ENCODE results near the gene KLC1. TPM values are rescaled to one million over a fixed set of nuclear protein-coding genes. Genes with fewer than 3 reads are reported as not detected.
"Not testable (repeated sequence)": the region's sequence is repeated elsewhere in the genome, so short reads cannot be mapped to it uniquely, and the experiment has no call there.

Gene KLC1
- total RNA-seq, 2 experiments from 2014 or later, result 171 to 206 TPM

DNA sequence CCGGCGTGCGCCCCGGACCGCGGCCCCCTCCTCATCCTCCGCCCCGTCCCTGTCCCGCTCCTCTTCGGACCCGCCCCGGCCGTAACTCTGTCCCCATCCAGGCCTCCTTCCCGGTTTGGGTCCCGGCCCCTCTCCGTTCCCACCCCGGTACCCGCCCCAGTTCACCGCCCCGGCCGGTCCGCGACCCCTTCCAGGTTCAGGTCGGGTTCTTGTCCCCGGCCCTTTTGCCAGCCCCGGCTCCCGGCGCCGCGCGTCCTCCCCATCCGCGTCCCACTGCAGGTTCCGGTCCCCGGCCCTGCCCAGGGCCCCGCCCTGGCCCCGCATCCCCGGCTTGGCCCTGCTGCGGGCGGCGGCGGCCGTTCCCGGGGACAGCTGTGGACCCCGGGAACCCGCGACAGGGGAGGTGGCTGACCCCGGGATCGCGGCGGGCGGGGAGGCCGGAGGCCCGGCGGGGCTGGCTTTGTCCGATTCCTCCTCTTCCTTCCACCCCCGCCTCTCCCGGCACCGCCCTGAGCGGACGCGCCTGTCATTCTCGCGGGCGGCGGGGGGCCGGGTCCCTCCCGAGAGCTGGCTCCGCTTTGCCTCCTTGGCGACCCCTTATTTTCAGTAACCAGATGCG is 601 bp downstream of the KLC1 start:
- peaks cover 45% of the 10 kb centered on the region for H3K4me1 Mint-ChIP-seq
- H3K27me3 Mint-ChIP-seq, result no peaks in the 10 kb centered on the region
- H3K36me3 Mint-ChIP-seq, result peaks cover 9% of the 10 kb centered on the region
- no peaks in the 10 kb centered on the region for H3K9me3 Mint-ChIP-seq (ENCODE audit: low read depth)
- peak overlapping the region; percentile 89 for H3K27ac Mint-ChIP-seq
- peak; percentile 71 for ATAC-seq
- peak overlapping the region; percentile 86 for H3K4me3 Mint-ChIP-seq
- peak; percentile 71 for DNase-seq
- CTCF ChIA-PET, result interaction anchor here (1.3 kb wide), 1 partner anchor 16 kb away, joined by 5 read pairs; no protein-coding TSS in a partner anchor

DNA sequence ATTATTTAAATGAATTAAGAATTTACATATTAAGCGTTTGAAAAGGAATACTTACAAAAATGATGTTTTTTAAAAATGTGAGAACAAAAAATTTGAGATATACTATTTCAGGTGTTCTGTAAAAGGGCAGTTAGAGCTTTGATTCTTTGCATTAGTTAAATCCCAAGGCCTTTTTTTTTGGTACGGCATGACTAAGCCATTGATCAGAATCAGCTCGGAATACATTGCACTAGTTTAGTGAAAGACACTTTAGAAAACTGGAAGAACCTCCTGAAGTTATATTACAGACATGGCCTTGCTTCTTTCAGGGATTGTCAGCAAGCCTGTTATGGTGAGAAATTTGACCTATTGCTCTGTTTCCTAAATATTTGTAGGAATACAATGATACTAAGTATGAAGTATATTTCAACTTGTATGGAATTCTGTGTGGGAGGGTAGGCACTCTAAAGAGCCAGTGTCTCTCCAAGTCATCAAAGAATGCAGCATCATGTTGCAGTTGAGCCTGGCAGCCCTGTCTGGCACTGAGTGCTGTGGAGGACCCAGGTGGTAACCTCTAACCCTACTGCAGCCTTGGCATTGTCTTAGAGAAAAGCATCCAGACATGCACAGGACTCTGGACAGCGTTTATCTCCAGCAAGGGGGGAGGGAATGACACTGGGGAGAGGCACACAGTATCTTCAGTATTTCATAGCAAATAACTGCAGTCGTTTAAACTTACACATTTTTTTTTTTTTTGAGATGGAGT is 1.5 kb downstream of the KLC1 start:
- Mint-ChIP-seq H3K27me3 (no peaks in the 10 kb centered on the region), H3K9me3 (ENCODE audit: low read depth) (no peaks in the 10 kb centered on the region), H3K4me1 (peaks cover 44% of the 10 kb centered on the region), H3K4me3 (peak overlapping the region; percentile 86), H3K36me3 (peaks cover 9% of the 10 kb centered on the region), H3K27ac (peak overlapping the region; percentile 40)
- DNase-seq (no peak), ATAC-seq (no peak)
- CTCF ChIA-PET, result no interaction called here

- Mint-ChIP-seq H3K36me3 (peaks cover 21% of the 10 kb centered on the region), H3K9me3 (ENCODE audit: low read depth) (no peaks in the 10 kb centered on the region), H3K27ac (peak overlapping the region; percentile 37), H3K27me3 (no peaks in the 10 kb centered on the region), H3K4me1 (peaks cover 55% of the 10 kb centered on the region), H3K4me3 (no peak overlapping the region)
- CTCF ChIA-PET, result interaction anchor here (0.5 kb wide), 1 partner anchor 57 kb away, joined by 3 read pairs; no protein-coding TSS in a partner anchor
- no peak for DNase-seq
- ATAC-seq, result no peak
These were observed 4.4 kb downstream of the KLC1 start for GRCh38 chr14:103633391-103633790.

DNA sequence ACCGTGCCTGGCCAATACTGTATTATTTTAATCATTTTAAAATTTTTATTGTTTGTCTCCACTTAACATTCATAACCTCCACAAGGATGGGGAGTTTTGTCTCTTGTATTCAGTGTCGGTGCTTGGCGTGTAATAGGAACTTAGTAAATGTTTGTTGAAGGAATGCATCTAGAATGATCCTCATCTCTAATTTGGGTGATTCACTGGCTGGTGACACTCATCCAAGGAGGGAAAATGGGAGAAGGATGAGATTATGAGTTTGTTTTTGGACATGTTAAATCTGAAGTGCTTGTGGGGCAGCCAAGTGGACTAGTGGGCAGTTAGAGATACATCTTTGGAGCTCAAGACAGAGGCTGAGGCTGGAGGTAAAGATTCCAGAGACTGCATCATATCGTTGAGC is 5.1 kb downstream of the KLC1 start:
- Mint-ChIP-seq H3K4me1 (peaks cover 59% of the 10 kb centered on the region), H3K27ac (no peak overlapping the region), H3K9me3 (ENCODE audit: low read depth) (no peaks in the 10 kb centered on the region), H3K27me3 (no peaks in the 10 kb centered on the region), H3K36me3 (peaks cover 25% of the 10 kb centered on the region), H3K4me3 (no peak overlapping the region)
- DNase-seq (no peak), ATAC-seq (no peak)
- CTCF ChIA-PET, result no interaction called here

GRCh38 chr14:103638594-103638993 is 9.6 kb downstream of the KLC1 start:
- Mint-ChIP-seq H3K4me1 (peaks cover 40% of the 10 kb centered on the region), H3K4me3 (no peak overlapping the region), H3K27ac (no peak overlapping the region), H3K9me3 (ENCODE audit: low read depth) (no peaks in the 10 kb centered on the region), H3K36me3 (peaks cover 22% of the 10 kb centered on the region), H3K27me3 (no peaks in the 10 kb centered on the region)
- DNase-seq (no peak), ATAC-seq (no peak)
- CTCF ChIA-PET, result no interaction called here

- no peak for DNase-seq
- peaks cover 20% of the 10 kb centered on the region for H3K4me1 Mint-ChIP-seq
- ATAC-seq, result no peak
- CTCF ChIA-PET, result no interaction called here
- H3K36me3 Mint-ChIP-seq, result peaks cover 15% of the 10 kb centered on the region
- H3K9me3 Mint-ChIP-seq (ENCODE audit: low read depth), result no peaks in the 10 kb centered on the region
- no peaks in the 10 kb centered on the region for H3K27me3 Mint-ChIP-seq
- no peak overlapping the region for H3K4me3 Mint-ChIP-seq
- H3K27ac Mint-ChIP-seq, result no peak overlapping the region
These were observed 12.2 kb downstream of the KLC1 start for GRCh38 chr14:103641161-103641560.

- peaks cover 4% of the 10 kb centered on the region for H3K36me3 Mint-ChIP-seq
- CTCF ChIA-PET, result no interaction called here
- no peaks in the 10 kb centered on the region for H3K9me3 Mint-ChIP-seq (ENCODE audit: low read depth)
- ATAC-seq (no peak), DNase-seq (no peak)
- no peak overlapping the region for H3K4me3 Mint-ChIP-seq
- no peak overlapping the region for H3K27ac Mint-ChIP-seq
- H3K27me3 Mint-ChIP-seq, result no peaks in the 10 kb centered on the region
- H3K4me1 Mint-ChIP-seq, result peaks cover 2% of the 10 kb centered on the region
These were observed 17.2 kb downstream of the KLC1 start for GRCh38 chr14:103646189-103646588.

DNA sequence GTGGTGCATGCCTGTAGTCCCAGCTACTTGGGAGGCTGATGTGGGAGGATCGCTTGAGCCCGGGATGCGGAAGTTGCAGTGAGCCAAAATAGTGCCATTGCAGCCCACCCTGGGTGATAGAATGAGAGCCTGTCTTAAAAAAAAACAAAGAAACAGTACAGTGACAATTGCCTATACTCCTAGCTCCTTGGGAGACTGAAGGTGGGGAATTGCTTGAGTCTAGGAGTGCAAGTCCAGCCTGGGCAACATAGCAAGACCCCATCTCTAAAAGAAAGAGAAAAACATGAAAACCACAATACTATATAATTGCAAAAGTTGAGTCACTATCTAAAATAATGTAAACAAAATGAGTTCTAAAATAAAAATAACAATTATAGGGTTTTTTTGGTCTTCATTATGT is 20.0 kb downstream of the KLC1 start:
- ATAC-seq (no peak), DNase-seq (no peak)
- H3K4me3 Mint-ChIP-seq, result no peak overlapping the region
- no peaks in the 10 kb centered on the region for H3K27me3 Mint-ChIP-seq
- CTCF ChIA-PET, result no interaction called here
- H3K4me1 Mint-ChIP-seq, result peaks cover 2% of the 10 kb centered on the region
- peaks cover 2% of the 10 kb centered on the region for H3K36me3 Mint-ChIP-seq
- no peaks in the 10 kb centered on the region for H3K9me3 Mint-ChIP-seq (ENCODE audit: low read depth)
- H3K27ac Mint-ChIP-seq, result no peak overlapping the region

DNA sequence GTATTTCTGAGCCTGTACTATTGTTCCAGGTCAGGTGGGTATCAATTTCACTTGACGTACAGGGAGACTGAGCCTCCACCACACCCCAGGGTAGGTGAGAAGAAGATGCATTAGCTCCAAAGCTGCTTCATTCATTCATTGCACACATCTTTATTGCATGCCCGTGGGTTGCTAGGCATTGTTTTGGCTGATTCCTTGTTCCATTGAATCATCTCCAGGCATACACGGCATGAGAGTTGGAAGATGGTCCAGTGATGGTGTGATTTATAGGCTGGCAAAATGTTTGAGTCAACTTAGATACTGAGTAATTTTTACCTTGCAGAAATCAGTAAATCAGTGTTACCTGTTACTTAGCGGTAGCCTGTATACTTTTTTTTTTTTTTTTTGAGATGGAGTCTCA is 21.2 kb downstream of the KLC1 start:
- Mint-ChIP-seq H3K27ac (no peak overlapping the region), H3K4me1 (peaks cover 2% of the 10 kb centered on the region), H3K9me3 (ENCODE audit: low read depth) (no peaks in the 10 kb centered on the region), H3K27me3 (no peaks in the 10 kb centered on the region), H3K4me3 (no peak overlapping the region), H3K36me3 (peaks cover 6% of the 10 kb centered on the region)
- CTCF ChIA-PET, result no interaction called here
- no peak for DNase-seq
- ATAC-seq, result no peak

DNA sequence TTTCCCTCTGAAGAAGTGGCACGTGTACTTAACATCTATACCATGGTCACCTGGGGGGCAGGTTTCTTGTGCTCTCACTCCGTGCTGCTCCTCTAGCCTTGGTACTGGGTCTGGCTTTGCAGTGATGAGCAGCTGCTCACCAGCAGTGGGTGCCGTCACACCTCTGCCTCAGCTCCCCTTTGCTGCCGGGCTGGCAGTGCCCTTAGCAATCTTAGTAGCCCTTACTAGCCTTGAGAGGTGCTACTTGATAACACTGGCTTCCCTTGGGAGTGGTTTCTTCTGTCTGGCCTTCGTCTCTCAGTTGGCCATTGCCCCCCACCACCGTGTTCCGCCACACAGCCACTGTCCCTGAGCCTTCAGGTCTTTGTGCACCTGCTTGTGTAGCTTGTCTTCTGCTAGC is 22.6 kb downstream of the KLC1 start:
- Mint-ChIP-seq H3K36me3 (peaks cover 10% of the 10 kb centered on the region), H3K9me3 (ENCODE audit: low read depth) (no peaks in the 10 kb centered on the region), H3K27ac (no peak overlapping the region), H3K27me3 (no peaks in the 10 kb centered on the region), H3K4me1 (peaks cover 6% of the 10 kb centered on the region), H3K4me3 (no peak overlapping the region)
- ATAC-seq (no peak), DNase-seq (no peak)
- CTCF ChIA-PET, result interaction anchor here (1.0 kb wide), 1 partner anchor 9 kb away, joined by 3 read pairs; no protein-coding TSS in a partner anchor

DNA sequence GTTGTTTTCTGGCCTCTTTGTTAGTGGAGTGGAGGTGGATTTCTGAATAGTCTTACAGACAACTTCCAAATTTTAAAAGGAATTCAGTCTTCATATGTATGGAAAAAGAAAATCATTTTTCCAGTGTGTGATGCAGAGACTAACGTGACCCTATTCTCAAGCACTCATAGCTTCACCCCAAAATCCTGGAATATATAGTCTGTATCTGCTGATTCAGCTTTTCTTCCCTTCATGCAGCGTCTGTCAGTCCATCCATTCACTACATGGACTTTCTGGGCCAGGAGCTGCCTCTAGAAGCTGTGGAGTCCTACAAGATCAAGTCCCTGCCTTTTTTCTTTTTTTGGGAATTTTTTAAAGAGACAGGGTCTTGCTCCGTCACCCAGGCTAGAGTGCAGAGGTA is 23.8 kb downstream of the KLC1 start:
- peaks cover 6% of the 10 kb centered on the region for H3K4me1 Mint-ChIP-seq
- ATAC-seq (no peak), DNase-seq (no peak)
- peaks cover 10% of the 10 kb centered on the region for H3K36me3 Mint-ChIP-seq
- H3K27ac Mint-ChIP-seq, result no peak overlapping the region
- no peaks in the 10 kb centered on the region for H3K9me3 Mint-ChIP-seq (ENCODE audit: low read depth)
- no peak overlapping the region for H3K4me3 Mint-ChIP-seq
- H3K27me3 Mint-ChIP-seq, result no peaks in the 10 kb centered on the region
- CTCF ChIA-PET, result interaction anchor here (0.7 kb wide), 1 partner anchor 52 kb away, joined by 3 read pairs; no protein-coding TSS in a partner anchor

DNA sequence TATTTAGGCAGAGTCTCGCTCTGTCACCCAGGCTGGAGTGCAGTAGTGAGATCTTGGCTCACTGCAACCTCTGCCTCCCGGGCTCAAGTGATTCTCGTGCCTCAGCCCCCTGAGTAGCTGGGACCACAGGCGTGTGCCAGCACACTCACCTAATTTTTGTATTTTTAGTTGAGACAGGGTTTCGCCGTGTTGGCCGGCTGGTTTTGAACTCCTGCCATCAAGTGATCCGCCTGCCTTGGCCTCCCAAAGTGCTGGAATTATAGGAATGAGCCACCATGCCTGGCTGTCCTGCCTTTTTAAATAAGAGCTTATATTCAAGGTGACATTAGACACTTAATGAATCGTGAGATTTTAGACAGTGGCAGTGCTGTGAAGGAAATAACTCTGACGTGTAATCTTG is 24.3 kb downstream of the KLC1 start:
- DNase-seq; H3K4me3 Mint-ChIP-seq; ATAC-seq; H3K4me1 Mint-ChIP-seq; H3K27ac Mint-ChIP-seq; H3K27me3 Mint-ChIP-seq; H3K9me3 Mint-ChIP-seq (ENCODE audit: low read depth): not testable (repeated sequence)
- CTCF ChIA-PET, result interaction anchor here (0.7 kb wide), 1 partner anchor 51 kb away, joined by 3 read pairs; no protein-coding TSS in a partner anchor
- peaks cover 11% of the 10 kb centered on the region for H3K36me3 Mint-ChIP-seq

DNA sequence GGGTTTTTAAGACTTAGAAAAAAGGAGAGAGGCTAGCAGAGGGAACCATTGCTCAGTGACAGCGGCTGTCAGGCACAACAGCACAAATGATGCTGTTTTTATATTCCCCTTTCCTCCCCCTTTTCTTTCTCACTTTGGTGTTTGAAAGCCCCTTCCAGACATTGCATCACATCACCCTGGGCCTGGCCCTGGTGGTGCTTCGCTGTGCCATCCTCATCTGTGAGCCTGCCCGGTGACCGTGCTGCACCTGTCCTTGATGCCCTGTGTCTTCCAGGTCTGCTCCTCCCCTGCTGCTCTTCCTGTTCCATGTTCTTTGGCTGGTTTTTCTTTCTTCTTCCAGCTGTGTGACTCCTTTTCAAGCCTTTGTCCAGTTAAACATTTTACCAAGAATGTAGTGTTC is 24.8 kb downstream of the KLC1 start:
- Mint-ChIP-seq H3K27ac (no peak overlapping the region), H3K4me1 (peaks cover 6% of the 10 kb centered on the region), H3K27me3 (no peaks in the 10 kb centered on the region), H3K36me3 (peaks cover 11% of the 10 kb centered on the region), H3K4me3 (no peak overlapping the region), H3K9me3 (ENCODE audit: low read depth) (no peaks in the 10 kb centered on the region)
- DNase-seq (no peak), ATAC-seq (no peak)
- CTCF ChIA-PET, result no interaction called here

- Mint-ChIP-seq H3K36me3 (peaks cover 16% of the 10 kb centered on the region), H3K27ac (no peak overlapping the region), H3K4me1 (peaks cover 6% of the 10 kb centered on the region), H3K4me3 (no peak overlapping the region), H3K9me3 (ENCODE audit: low read depth) (no peaks in the 10 kb centered on the region), H3K27me3 (no peaks in the 10 kb centered on the region)
- CTCF ChIA-PET, result no interaction called here
- DNase-seq (no peak), ATAC-seq (no peak)
These were observed 25.6 kb downstream of the KLC1 start for GRCh38 chr14:103654619-103655018.
